KMS-11 (cell line): Measurements from ENCODE around the gene RALGAPA1.

Experiments
- H2AFZ ChIP-seq: fragments of 200-600 bp; sonication (generic); 2 replicates; pipeline ENCODE4 v1.6.1; 2016; ENCODE audit warnings: antibody characterized with exemption, mixed run types, low read depth
- H3K27ac ChIP-seq: fragments of 200-600 bp; sonication (generic); 2 replicates; pipeline ENCODE4 v1.6.1; 2016; ENCODE audit warnings: mild to moderate bottlenecking, mixed run types
- H3K27me3 ChIP-seq: fragments of 200-600 bp; sonication (generic); 2 replicates; pipeline ENCODE4 v1.6.1; 2017; ENCODE audit warnings: mild to moderate bottlenecking, low read depth, mixed run types, moderate library complexity; ENCODE audit not compliant: insufficient read depth
- H3K36me3 ChIP-seq: fragments of 200-600 bp; sonication (generic); 2 replicates; pipeline ENCODE4 v1.6.1; 2017; ENCODE audit warnings: mild to moderate bottlenecking, mixed run types; ENCODE audit not compliant: insufficient read depth
- H3K4me1 ChIP-seq: fragments of 200-600 bp; sonication (generic); 2 replicates; pipeline ENCODE4 v1.6.1; 2016; ENCODE audit warnings: mild to moderate bottlenecking, low read depth, mixed run types; ENCODE audit not compliant: poor library complexity, severe bottlenecking
- H3K4me2 ChIP-seq: fragments of 200-600 bp; sonication (generic); 2 replicates; pipeline ENCODE4 v1.7.0; 2016; ENCODE audit warnings: mild to moderate bottlenecking, mixed run types
- H3K4me3 ChIP-seq: fragments of 200-600 bp; sonication (generic); IDR thresholded peaks from 2 replicates; pipeline ENCODE4 v1.6.1; 2017; ENCODE audit warnings: low read depth, low read length, mixed read lengths; ENCODE audit not compliant: insufficient read depth
- H3K79me2 ChIP-seq: fragments of 200-600 bp; sonication (generic); 2 replicates; pipeline ENCODE4 v1.6.1; 2016; ENCODE audit warnings: low read depth, mixed run types; ENCODE audit not compliant: insufficient read depth
- H3K9ac ChIP-seq: fragments of 200-600 bp; sonication (generic); 2 replicates; pipeline ENCODE4 v1.6.1; 2016; ENCODE audit warnings: mild to moderate bottlenecking, mixed run types
- H4K20me1 ChIP-seq: fragments of 200-600 bp; sonication (generic); 2 replicates; pipeline ENCODE4 v1.6.1; 2016; ENCODE audit warnings: mild to moderate bottlenecking, mixed run types; ENCODE audit not compliant: insufficient read depth
- TF ChIP-seq, protein P1 (sequence below): fragments of 200-600 bp; sonication (generic); conservative IDR thresholded peaks from 2 replicates; pipeline ENCODE4 v1.6.1; 2017; ENCODE audit warnings: low read depth, mild to moderate bottlenecking, antibody characterized with exemption, low read length, moderate library complexity, mixed read lengths

The RALGAPA1 gene

DNA sequence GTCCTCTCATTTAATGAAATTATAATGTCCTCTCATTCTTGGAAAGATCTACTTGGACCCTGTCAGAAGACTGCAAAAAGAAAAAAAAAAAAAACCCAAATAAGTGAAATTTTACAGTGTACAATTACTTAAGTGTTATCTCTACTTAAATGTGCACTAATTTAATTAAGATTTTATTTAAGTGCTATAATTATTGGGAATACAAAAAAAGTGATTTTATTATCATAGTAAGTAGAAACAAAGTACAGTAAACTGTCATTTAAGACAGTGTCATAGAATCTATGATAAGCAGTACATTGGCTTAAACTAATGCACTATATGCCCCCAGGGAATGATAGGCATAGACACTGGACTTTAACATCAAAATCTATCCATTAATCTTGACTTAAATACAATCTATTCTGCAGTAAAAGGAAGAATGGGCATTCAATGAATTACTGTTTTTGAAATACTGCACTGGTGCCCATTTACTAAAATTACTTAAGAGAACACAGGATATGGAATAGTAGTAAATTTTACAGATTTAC, 251.8 kb downstream of the RALGAPA1 start:
- Histone ChIP-seq H3K4me1 (no peaks in the 10 kb centered on the region), H3K27ac (no peak overlapping the region), H3K36me3 (no peaks in the 10 kb centered on the region), H3K4me2 (no peak overlapping the region), H4K20me1 (no peaks in the 10 kb centered on the region), H2AFZ (no peak overlapping the region), H3K4me3 (no peak overlapping the region), H3K9ac (no peak overlapping the region), H3K27me3 (no peaks in the 10 kb centered on the region), H3K79me2 (no peaks in the 10 kb centered on the region)
- TF ChIP-seq, protein P1, sequence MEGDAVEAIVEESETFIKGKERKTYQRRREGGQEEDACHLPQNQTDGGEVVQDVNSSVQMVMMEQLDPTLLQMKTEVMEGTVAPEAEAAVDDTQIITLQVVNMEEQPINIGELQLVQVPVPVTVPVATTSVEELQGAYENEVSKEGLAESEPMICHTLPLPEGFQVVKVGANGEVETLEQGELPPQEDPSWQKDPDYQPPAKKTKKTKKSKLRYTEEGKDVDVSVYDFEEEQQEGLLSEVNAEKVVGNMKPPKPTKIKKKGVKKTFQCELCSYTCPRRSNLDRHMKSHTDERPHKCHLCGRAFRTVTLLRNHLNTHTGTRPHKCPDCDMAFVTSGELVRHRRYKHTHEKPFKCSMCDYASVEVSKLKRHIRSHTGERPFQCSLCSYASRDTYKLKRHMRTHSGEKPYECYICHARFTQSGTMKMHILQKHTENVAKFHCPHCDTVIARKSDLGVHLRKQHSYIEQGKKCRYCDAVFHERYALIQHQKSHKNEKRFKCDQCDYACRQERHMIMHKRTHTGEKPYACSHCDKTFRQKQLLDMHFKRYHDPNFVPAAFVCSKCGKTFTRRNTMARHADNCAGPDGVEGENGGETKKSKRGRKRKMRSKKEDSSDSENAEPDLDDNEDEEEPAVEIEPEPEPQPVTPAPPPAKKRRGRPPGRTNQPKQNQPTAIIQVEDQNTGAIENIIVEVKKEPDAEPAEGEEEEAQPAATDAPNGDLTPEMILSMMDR = no peak

DNA sequence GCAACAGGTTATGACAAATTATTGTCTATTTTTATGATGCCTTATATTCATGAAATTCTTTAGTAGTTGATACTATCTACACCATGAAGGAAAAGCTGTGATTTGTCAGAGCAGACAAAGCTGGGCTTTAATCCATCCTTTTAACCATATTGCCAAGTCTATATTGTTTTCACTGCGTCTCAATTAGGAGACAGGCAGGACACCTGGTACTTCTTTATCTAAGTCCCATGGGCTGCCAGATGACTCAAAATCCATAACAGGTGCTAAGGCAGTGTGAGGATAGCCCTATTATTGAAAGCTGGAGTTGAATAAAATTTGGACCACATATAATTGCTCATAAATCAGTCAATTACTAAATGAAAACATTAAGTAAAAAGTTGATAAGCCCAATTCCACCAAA, 252.5 kb downstream of the RALGAPA1 start:
- no peaks in the 10 kb centered on the region for H3K36me3 ChIP-seq
- no peak overlapping the region for H3K27ac ChIP-seq
- TF ChIP-seq, protein P1 = no peak
- no peak overlapping the region for H3K4me2 ChIP-seq
- no peak overlapping the region for H3K4me3 ChIP-seq
- no peaks in the 10 kb centered on the region for H3K27me3 ChIP-seq
- no peaks in the 10 kb centered on the region for H4K20me1 ChIP-seq
- H3K79me2 ChIP-seq = no peaks in the 10 kb centered on the region
- no peak overlapping the region for H2AFZ ChIP-seq
- H3K4me1 ChIP-seq = no peaks in the 10 kb centered on the region
- H3K9ac ChIP-seq = no peak overlapping the region

DNA sequence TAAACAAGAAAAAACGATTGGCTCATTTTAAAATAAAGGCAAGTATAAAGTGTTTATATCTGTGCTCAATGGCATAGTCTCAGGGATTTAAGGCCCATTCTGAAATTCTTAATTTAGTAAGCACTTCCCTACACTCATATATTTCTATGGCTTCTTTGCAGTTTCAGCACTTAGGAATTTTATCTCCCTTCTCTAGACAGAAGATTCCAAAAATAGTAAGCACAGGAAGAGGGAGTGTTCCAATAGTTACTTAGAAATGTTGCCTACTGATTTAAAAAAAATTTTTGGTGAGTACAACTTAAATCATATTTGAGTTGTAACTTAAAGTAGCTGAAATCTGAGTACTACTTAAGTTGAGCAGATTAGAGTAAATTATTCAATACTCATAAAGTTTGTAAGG, 255.3 kb downstream of the RALGAPA1 start:
- no peak overlapping the region for H3K4me2 ChIP-seq
- no peak overlapping the region for H3K9ac ChIP-seq
- no peaks in the 10 kb centered on the region for H4K20me1 ChIP-seq
- H3K4me1 ChIP-seq = no peaks in the 10 kb centered on the region
- H2AFZ ChIP-seq = no peak overlapping the region
- no peaks in the 10 kb centered on the region for H3K36me3 ChIP-seq
- no peaks in the 10 kb centered on the region for H3K79me2 ChIP-seq
- no peak overlapping the region for H3K27ac ChIP-seq
- no peak overlapping the region for H3K4me3 ChIP-seq
- no peaks in the 10 kb centered on the region for H3K27me3 ChIP-seq
- TF ChIP-seq, protein P1 = no peak

DNA sequence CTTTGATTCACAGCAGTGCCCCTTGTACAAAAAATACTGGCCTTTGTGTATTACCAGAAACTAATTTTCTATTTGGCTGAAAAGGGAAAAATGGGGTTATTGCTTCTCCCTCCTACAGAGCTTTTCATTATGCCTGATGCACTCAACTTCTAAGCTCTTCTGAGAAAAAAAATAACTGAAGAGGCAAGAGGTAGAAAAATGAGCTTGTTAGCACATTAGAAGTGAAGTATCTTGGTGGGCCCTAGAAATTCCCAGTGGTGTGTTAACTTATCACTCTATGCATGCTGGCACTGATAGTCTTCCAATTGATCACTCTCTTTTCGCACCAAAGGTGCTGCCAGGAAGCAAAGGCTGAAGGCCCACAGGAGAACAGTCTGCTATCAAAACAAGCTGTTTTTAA, 258.0 kb downstream of the RALGAPA1 start:
- Histone ChIP-seq H2AFZ (no peak overlapping the region), H3K4me2 (no peak overlapping the region), H3K36me3 (no peaks in the 10 kb centered on the region), H4K20me1 (no peaks in the 10 kb centered on the region), H3K9ac (no peak overlapping the region), H3K27ac (no peak overlapping the region), H3K4me1 (no peaks in the 10 kb centered on the region), H3K27me3 (no peaks in the 10 kb centered on the region), H3K4me3 (no peak overlapping the region), H3K79me2 (no peaks in the 10 kb centered on the region)
- TF ChIP-seq, protein P1 = no peak
